PC-9 (cell line): ENCODE data around the gene RYR2. TPM values are rescaled to one million over a fixed set of nuclear protein-coding genes. Genes with fewer than 3 reads are reported as not detected.

Experiments
- BruUV-seq: library from RNA; stranded (reverse); fragments of 400-500 nt; replicated peaks from 2 replicates; lab custom pipeline; 2021; lab: Mats Ljungman, UMichigan
- CTCF ChIA-PET: fragments of 300-600 bp; sonication (Branson Sonifier 250); formaldehyde crosslinking; loops from one replicate; lab custom pipeline; 2022; ENCODE audit warnings: antibody characterized with exemption; lab: Charles Lee
- POLR2A ChIA-PET: fragments of 300-600 bp; sonication (Branson Sonifier 250); formaldehyde crosslinking; loops from one replicate; lab custom pipeline; 2022; ENCODE audit warnings: antibody characterized with exemption; ENCODE audit not compliant: unreplicated experiment; lab: Charles Lee
- DNase-seq, 2 experiments: peaks; one replicate each; pipeline versions ENCODE4 v3.0.0 to v3.0.0-alpha.2; 2015 to 2022; ENCODE audit warnings: mixed read lengths in 1 of 2
- H2AFZ ChIP-seq: fragments of 200-600 bp; sonication (generic); 2 replicates; pipeline ENCODE4 v1.8.1; 2017; ENCODE audit warnings: antibody characterized with exemption
- H3F3A ChIP-seq: fragments of 200-600 bp; sonication (generic); 2 replicates; pipeline ENCODE4 v1.8.1; 2017; ENCODE audit warnings: antibody characterized with exemption, mild to moderate bottlenecking, low read depth; ENCODE audit not compliant: insufficient read depth
- H3K27ac ChIP-seq: fragments of 200-600 bp; sonication (generic); 2 replicates; pipeline ENCODE4 v1.6.1; 2016; ENCODE audit warnings: mixed run types
- H3K27me3 ChIP-seq: fragments of 200-600 bp; sonication (generic); 2 replicates; pipeline ENCODE4 v1.6.1; 2016; ENCODE audit warnings: low read depth, mixed run types; ENCODE audit not compliant: insufficient read depth
- H3K36me3 ChIP-seq: fragments of 200-600 bp; sonication (generic); 2 replicates; pipeline ENCODE4 v1.6.1; 2016; ENCODE audit warnings: low read depth, mixed run types
- H3K4me1 ChIP-seq: fragments of 200-600 bp; sonication (generic); replicated peaks from 2 replicates; pipeline ENCODE4 v1.6.1; 2016; ENCODE audit warnings: mixed run types; ENCODE audit not compliant: insufficient read depth
- H3K4me2 ChIP-seq: fragments of 200-600 bp; sonication (generic); 2 replicates; pipeline ENCODE4 v1.6.1; 2017; ENCODE audit warnings: mixed run types
- H3K4me3 ChIP-seq: fragments of 200-600 bp; sonication (generic); 2 replicates; pipeline ENCODE4 v1.6.1; 2016; ENCODE audit warnings: mixed run types
- H3K79me2 ChIP-seq: fragments of 200-600 bp; sonication (generic); 2 replicates; pipeline ENCODE4 v1.6.1; 2017; ENCODE audit warnings: low read depth, mixed run types
- H3K9me2 ChIP-seq: fragments of 200-600 bp; sonication (generic); 2 replicates; pipeline ENCODE4 v1.8.1; 2017; ENCODE audit warnings: mild to moderate bottlenecking; ENCODE audit not compliant: insufficient read depth
- H3K9me3 ChIP-seq: fragments of 200-600 bp; sonication (generic); 2 replicates; pipeline ENCODE4 v1.8.1; 2016; ENCODE audit warnings: low read depth; ENCODE audit not compliant: insufficient read depth
- H4K20me1 ChIP-seq: fragments of 200-600 bp; sonication (generic); 2 replicates; pipeline ENCODE4 v1.8.1; 2017; ENCODE audit not compliant: insufficient read depth
- CTCF ChIP-seq: fragments of 200-600 bp; sonication (generic); conservative IDR thresholded peaks from 2 replicates; pipeline ENCODE4 v1.6.1; 2017; ENCODE audit warnings: mixed run types, antibody characterized with exemption, mild to moderate bottlenecking, moderate library complexity
- EZH2 ChIP-seq: fragments of 200-600 bp; sonication (generic); IDR thresholded peaks from 2 replicates; pipeline ENCODE4 v1.8.0; 2017; ENCODE audit warnings: antibody characterized with exemption, low read depth
- intact Hi-C: fragments of 100-400 bp; cut with micrococcal nuclease; formaldehyde crosslinking; loops from one replicate; pipeline ENCODE4 v1.10.0; 2022; ENCODE audit not compliant: unreplicated experiment
- total RNA-seq: library from RNA; stranded (reverse); gene quantifications from 2 replicates; pipeline ENCODE4 v1.2.3, GENCODE V29; 2021

Gene RYR2
- total RNA-seq, 1 experiment from 2014 or later, result not detected

- no peak overlapping the region for H3K4me2 ChIP-seq
- H3K9me3 ChIP-seq, result no peaks in the 10 kb centered on the region
- H3F3A ChIP-seq, result no peaks in the 10 kb centered on the region
- H3K36me3 ChIP-seq, result no peaks in the 10 kb centered on the region
- no peaks in the 10 kb centered on the region for H3K9me2 ChIP-seq
- CTCF ChIA-PET, result no interaction called here
- H4K20me1 ChIP-seq, result no peaks in the 10 kb centered on the region
- BruUV-seq, result no TSS peak
- no peaks in the 10 kb centered on the region for H3K79me2 ChIP-seq
- no peak overlapping the region for H2AFZ ChIP-seq
- no peak overlapping the region for H3K27ac ChIP-seq
- POLR2A ChIA-PET, result no interaction called here
- H3K4me1 ChIP-seq, result no peaks in the 10 kb centered on the region
- peaks cover 87% of the 10 kb centered on the region for H3K27me3 ChIP-seq
- DNase-seq, result no peak
- TF ChIP-seq CTCF, result no peak
- TF ChIP-seq EZH2, result no peak
- intact Hi-C loops, result no loop called here
- H3K4me3 ChIP-seq, result no peak overlapping the region
Measured at GRCh38 chr1:237103021-237103420, 61.0 kb downstream of the RYR2 start.

- TF ChIP-seq EZH2 (no peak), CTCF (no peak)
Measured at GRCh38 chr1:237104096-237104495, 62.1 kb downstream of the RYR2 start.

GRCh38 chr1:237105826-237106225 lies 63.8 kb downstream of the RYR2 start:
- POLR2A ChIA-PET, result no interaction called here
- H3K9me2 ChIP-seq, result no peaks in the 10 kb centered on the region
- H2AFZ ChIP-seq, result no peak overlapping the region
- no peaks in the 10 kb centered on the region for H3K36me3 ChIP-seq
- no peak for DNase-seq
- H3K4me2 ChIP-seq, result no peak overlapping the region
- TF ChIP-seq CTCF (no peak), EZH2 (no peak)
- CTCF ChIA-PET, result no interaction called here
- no TSS peak for BruUV-seq
- H3K79me2 ChIP-seq, result no peaks in the 10 kb centered on the region
- no peak overlapping the region for H3K27ac ChIP-seq
- no peaks in the 10 kb centered on the region for H4K20me1 ChIP-seq
- no peak overlapping the region for H3K4me3 ChIP-seq
- no peaks in the 10 kb centered on the region for H3K4me1 ChIP-seq
- H3K9me3 ChIP-seq, result no peaks in the 10 kb centered on the region
- H3F3A ChIP-seq, result no peaks in the 10 kb centered on the region
- H3K27me3 ChIP-seq, result peaks cover 68% of the 10 kb centered on the region
- intact Hi-C loops, result no loop called here

More at GRCh38 chr1:237104096-237104495, 62.1 kb downstream of the RYR2 start:
- POLR2A ChIA-PET, result no interaction called here
- CTCF ChIA-PET, result no interaction called here
- H3K79me2 ChIP-seq, result no peaks in the 10 kb centered on the region
- H3K27me3 ChIP-seq, result peaks cover 83% of the 10 kb centered on the region
- H3K4me3 ChIP-seq, result no peak overlapping the region
- H3K9me2 ChIP-seq, result no peaks in the 10 kb centered on the region
- no peaks in the 10 kb centered on the region for H3K9me3 ChIP-seq
- no peak overlapping the region for H3K27ac ChIP-seq
- no peaks in the 10 kb centered on the region for H3F3A ChIP-seq
- H4K20me1 ChIP-seq, result no peaks in the 10 kb centered on the region
- no peak for DNase-seq
- intact Hi-C loops, result no loop called here
- BruUV-seq, result no TSS peak
- no peaks in the 10 kb centered on the region for H3K36me3 ChIP-seq
- no peak overlapping the region for H3K4me2 ChIP-seq
- H3K4me1 ChIP-seq, result no peaks in the 10 kb centered on the region
- no peak overlapping the region for H2AFZ ChIP-seq
